ENCODE measurements around the gene ANP32E.
"Not testable (repeated sequence)": the region's sequence is repeated elsewhere in the genome, so short reads cannot be mapped to it uniquely, and the experiment has no call there.

Gene ANP32E

GRCh38 chr1:150214099-150214756 is 21.7 kb downstream of the ANP32E start:
- not testable (repeated sequence) for H3K27me3 ChIP-seq (ENCODE audit: insufficient read depth, low read length); H3K9me3 ChIP-seq (ENCODE audit: low read length); H3K36me3 ChIP-seq (ENCODE audit: insufficient read depth, low read length); H3K4me1 ChIP-seq (ENCODE audit: insufficient read depth, low read length)
- peak overlapping the region; percentile 57 for H3K4me3 ChIP-seq (ENCODE audit: low read length)
- H2AFZ ChIP-seq (ENCODE audit: low read depth, low read length): peak overlapping the region; percentile 97

DNA sequence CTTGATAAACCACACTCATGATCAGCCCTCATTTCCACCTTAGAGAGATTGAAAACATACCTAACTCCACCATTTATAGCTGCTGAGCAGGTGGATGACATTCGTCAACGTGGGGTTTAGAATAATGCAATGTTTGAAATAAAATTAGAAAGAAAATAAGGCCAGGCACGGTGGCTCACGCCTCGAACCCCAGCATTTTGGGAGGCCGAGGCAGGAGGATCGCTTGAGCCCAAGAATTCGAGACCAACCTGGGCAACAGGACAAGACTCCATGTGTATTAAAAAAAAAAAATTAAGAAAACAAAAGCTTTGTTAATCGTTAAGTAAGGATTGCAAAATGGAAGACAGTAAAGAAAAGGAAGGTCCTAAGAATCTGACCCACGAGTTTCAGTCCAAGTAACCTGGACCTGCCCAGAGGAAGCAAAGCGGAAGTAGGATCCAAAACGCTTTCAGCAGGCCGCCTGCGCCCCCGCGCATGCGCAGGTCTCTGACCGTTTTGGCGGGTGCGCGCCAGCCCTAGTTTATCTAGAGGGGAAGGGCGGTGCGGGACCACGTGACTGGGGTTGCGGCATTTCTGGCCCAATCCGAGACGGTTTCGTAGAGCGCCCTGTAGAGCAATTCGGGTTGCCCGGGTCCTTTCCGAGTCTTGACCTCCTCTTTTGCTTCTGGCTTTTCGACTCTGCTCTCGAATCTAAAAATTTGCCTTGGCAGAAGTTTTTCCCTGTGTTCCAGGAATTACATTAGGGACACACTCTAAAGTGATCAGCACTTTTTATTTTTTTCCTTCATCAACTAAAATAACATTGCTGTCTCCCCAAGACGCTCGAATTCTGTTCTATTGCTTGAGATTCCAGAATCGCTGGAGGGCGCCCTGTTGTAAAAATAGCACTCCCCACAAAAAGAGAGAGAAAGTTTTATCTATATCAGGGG is 22.5 kb downstream of the ANP32E start:
- Histone ChIP-seq H2AFZ (ENCODE audit: low read depth, low read length) (peak overlapping the region; percentile 97), H3K4me1 (ENCODE audit: insufficient read depth, low read length) (no peaks in the 10 kb centered on the region), H3K4me3 (ENCODE audit: low read length) (peak overlapping the region; percentile 57), H3K9me3 (ENCODE audit: low read length) (no peaks in the 10 kb centered on the region), H3K27me3 (ENCODE audit: insufficient read depth, low read length) (no peaks in the 10 kb centered on the region), H3K36me3 (ENCODE audit: insufficient read depth, low read length) (no peaks in the 10 kb centered on the region)

DNA sequence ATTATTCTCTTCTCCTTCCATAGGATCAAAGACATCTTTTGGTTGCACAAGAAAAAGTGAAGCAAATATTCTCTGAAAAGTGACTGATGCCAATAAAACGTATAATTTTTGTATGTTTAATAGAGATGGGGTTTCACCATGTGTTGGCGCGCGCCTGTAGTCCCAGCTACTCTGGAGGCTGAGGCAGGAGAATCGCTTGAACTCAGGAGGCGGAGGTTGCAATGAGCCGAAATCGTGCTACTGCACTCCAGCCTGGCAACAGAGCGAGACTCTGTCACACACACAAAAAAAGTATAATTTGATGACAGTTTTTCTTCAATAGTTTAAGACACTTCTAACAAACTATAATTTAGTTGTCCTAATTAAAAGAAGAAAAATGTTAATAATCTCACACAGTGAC is 23.8 kb downstream of the ANP32E start:
- no peaks in the 10 kb centered on the region for H3K27me3 ChIP-seq (ENCODE audit: insufficient read depth, low read length)
- H3K4me1 ChIP-seq (ENCODE audit: insufficient read depth, low read length): no peaks in the 10 kb centered on the region
- no peaks in the 10 kb centered on the region for H3K9me3 ChIP-seq (ENCODE audit: low read length)
- no peaks in the 10 kb centered on the region for H3K36me3 ChIP-seq (ENCODE audit: insufficient read depth, low read length)
- H3K4me3 ChIP-seq (ENCODE audit: low read length): no peak overlapping the region
- H2AFZ ChIP-seq (ENCODE audit: low read depth, low read length): no peak overlapping the region

DNA sequence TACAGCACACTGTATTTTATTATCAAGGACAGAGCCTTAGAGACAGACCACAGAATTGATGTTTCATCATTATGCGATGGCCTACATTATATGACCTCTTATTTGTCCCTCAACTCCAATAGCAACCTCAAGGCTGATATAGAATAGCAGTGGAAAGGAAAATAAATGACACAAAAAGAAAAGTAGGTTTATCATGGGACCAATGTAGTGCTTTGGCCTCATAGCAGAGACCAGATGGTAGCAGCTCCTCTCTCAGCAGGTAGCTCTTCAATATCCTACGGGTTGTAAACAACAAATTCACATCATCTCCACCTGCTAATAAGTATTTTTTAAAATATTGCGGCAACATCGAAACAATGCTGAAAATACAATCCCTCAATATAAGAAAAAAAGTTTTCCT is 25.2 kb downstream of the ANP32E start:
- Histone ChIP-seq H2AFZ (ENCODE audit: low read depth, low read length) (no peak overlapping the region), H3K27me3 (ENCODE audit: insufficient read depth, low read length) (no peaks in the 10 kb centered on the region), H3K36me3 (ENCODE audit: insufficient read depth, low read length) (no peaks in the 10 kb centered on the region), H3K4me1 (ENCODE audit: insufficient read depth, low read length) (no peaks in the 10 kb centered on the region), H3K9me3 (ENCODE audit: low read length) (no peaks in the 10 kb centered on the region), H3K4me3 (ENCODE audit: low read length) (no peak overlapping the region)

GRCh38 chr1:150210091-150210490 is 25.8 kb downstream of the ANP32E start:
- H2AFZ ChIP-seq (ENCODE audit: low read depth, low read length): no peak overlapping the region
- H3K9me3 ChIP-seq (ENCODE audit: low read length): no peaks in the 10 kb centered on the region
- no peaks in the 10 kb centered on the region for H3K4me1 ChIP-seq (ENCODE audit: insufficient read depth, low read length)
- H3K4me3 ChIP-seq (ENCODE audit: low read length): no peak overlapping the region
- no peaks in the 10 kb centered on the region for H3K36me3 ChIP-seq (ENCODE audit: insufficient read depth, low read length)
- H3K27me3 ChIP-seq (ENCODE audit: insufficient read depth, low read length): no peaks in the 10 kb centered on the region

DNA sequence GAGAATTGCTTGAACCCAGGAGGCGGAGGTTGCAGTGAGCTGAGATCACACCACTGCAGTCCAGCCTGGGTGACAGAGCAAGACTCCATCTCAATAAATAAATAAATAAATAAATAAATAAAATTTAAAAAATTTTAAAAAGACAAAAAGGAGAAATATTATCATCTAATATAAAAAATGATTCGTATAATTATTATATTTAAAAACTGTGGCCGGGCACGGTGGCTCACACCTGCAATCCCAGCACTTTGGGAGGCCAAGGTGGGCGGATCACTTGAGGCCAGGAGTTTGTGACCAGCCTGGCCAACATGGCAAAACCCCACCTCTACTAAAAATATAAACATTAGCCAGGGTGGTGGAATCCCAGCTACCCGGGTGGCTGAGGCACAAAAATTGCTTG is 27.5 kb downstream of the ANP32E start:
- H3K4me1 ChIP-seq (ENCODE audit: insufficient read depth, low read length); H3K36me3 ChIP-seq (ENCODE audit: insufficient read depth, low read length); H3K4me3 ChIP-seq (ENCODE audit: low read length); H3K9me3 ChIP-seq (ENCODE audit: low read length); H2AFZ ChIP-seq (ENCODE audit: low read depth, low read length); H3K27me3 ChIP-seq (ENCODE audit: insufficient read depth, low read length): not testable (repeated sequence)

DNA sequence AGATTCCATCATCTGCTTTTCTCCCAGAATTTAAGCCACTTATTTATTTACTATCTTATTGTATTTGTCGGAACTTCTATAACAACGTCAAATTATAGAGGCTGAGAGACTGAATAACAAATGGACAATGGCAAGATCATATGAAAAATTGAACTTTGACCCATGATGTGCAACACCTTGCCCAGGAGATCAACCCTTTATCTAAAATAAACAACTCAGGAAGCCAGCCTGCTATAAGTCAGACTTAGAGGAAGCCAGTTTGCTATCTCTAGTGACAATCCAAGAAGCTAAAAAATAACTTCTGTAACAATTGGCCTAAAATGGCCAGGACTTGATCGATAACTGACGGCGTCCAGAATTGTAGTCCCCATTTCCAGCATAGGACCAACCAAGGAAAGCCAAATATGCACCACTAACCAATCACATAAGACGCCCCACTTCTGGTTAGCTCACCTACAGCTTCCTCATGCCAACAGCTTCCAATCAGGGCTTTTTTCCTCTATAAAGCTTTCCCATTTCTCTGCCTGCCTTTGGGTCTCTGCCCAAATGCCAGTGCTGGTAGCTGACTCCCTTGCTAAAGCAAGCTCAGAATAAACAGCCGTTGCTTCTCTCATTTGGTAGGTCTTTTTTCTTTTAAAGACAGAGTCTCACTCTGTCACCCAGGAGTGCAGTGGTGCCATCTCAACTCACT is 28.5 kb downstream of the ANP32E start:
- no peaks in the 10 kb centered on the region for H3K36me3 ChIP-seq (ENCODE audit: insufficient read depth, low read length)
- no peaks in the 10 kb centered on the region for H3K4me1 ChIP-seq (ENCODE audit: insufficient read depth, low read length)
- H2AFZ ChIP-seq (ENCODE audit: low read depth, low read length): no peak overlapping the region
- no peak overlapping the region for H3K4me3 ChIP-seq (ENCODE audit: low read length)
- H3K9me3 ChIP-seq (ENCODE audit: low read length): no peaks in the 10 kb centered on the region
- no peaks in the 10 kb centered on the region for H3K27me3 ChIP-seq (ENCODE audit: insufficient read depth, low read length)

GRCh38 chr1:150196417-150196816 is 39.5 kb downstream of the ANP32E start:
- H3K9me3 ChIP-seq (ENCODE audit: low read length): no peaks in the 10 kb centered on the region

GRCh38 chr1:150194381-150195031 is 41.4 kb downstream of the ANP32E start:
- Histone ChIP-seq H3K4me3 (ENCODE audit: low read length) (no peak overlapping the region), H3K4me1 (ENCODE audit: insufficient read depth, low read length) (no peaks in the 10 kb centered on the region), H3K9me3 (ENCODE audit: low read length) (no peaks in the 10 kb centered on the region), H2AFZ (ENCODE audit: low read depth, low read length) (no peak overlapping the region), H3K36me3 (ENCODE audit: insufficient read depth, low read length) (no peaks in the 10 kb centered on the region), H3K27me3 (ENCODE audit: insufficient read depth, low read length) (no peaks in the 10 kb centered on the region)

More at GRCh38 chr1:150196417-150196816, 39.5 kb downstream of the ANP32E start:
- no peaks in the 10 kb centered on the region for H3K4me1 ChIP-seq (ENCODE audit: insufficient read depth, low read length)
- no peak overlapping the region for H3K4me3 ChIP-seq (ENCODE audit: low read length)
- H2AFZ ChIP-seq (ENCODE audit: low read depth, low read length): no peak overlapping the region
- no peaks in the 10 kb centered on the region for H3K36me3 ChIP-seq (ENCODE audit: insufficient read depth, low read length)
- no peaks in the 10 kb centered on the region for H3K27me3 ChIP-seq (ENCODE audit: insufficient read depth, low read length)

DNA sequence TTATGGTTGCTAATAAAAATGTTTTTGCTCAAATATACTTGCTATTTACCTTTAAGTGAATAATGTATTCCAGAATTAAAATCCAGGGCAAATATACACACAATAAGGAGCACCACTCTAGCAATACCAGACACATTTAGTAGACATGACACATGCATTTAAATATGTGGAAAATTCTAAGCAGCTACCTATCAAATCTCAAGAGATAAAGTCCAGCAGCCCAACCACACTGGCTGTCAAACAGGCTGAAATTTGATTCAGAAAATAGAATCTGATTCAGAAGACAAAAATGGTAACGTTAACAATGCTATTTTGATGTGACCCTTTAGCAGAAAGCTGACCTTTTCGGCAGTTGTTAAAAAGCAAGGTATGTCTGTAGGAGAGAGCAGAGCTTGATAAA is 43.9 kb downstream of the ANP32E start:
- Histone ChIP-seq H3K9me3 (ENCODE audit: low read length) (no peaks in the 10 kb centered on the region), H3K4me1 (ENCODE audit: insufficient read depth, low read length) (no peaks in the 10 kb centered on the region), H3K27me3 (ENCODE audit: insufficient read depth, low read length) (no peaks in the 10 kb centered on the region), H3K4me3 (ENCODE audit: low read length) (no peak overlapping the region), H2AFZ (ENCODE audit: low read depth, low read length) (no peak overlapping the region), H3K36me3 (ENCODE audit: insufficient read depth, low read length) (no peaks in the 10 kb centered on the region)

- Histone ChIP-seq H3K4me3 (ENCODE audit: low read length) (no peak overlapping the region), H3K27me3 (ENCODE audit: insufficient read depth, low read length) (no peaks in the 10 kb centered on the region), H3K4me1 (ENCODE audit: insufficient read depth, low read length) (peaks cover 8% of the 10 kb centered on the region), H2AFZ (ENCODE audit: low read depth, low read length) (no peak overlapping the region), H3K36me3 (ENCODE audit: insufficient read depth, low read length) (no peaks in the 10 kb centered on the region), H3K9me3 (ENCODE audit: low read length) (no peaks in the 10 kb centered on the region)
Measured at GRCh38 chr1:150187560-150187931, 48.4 kb downstream of the ANP32E start.

DNA sequence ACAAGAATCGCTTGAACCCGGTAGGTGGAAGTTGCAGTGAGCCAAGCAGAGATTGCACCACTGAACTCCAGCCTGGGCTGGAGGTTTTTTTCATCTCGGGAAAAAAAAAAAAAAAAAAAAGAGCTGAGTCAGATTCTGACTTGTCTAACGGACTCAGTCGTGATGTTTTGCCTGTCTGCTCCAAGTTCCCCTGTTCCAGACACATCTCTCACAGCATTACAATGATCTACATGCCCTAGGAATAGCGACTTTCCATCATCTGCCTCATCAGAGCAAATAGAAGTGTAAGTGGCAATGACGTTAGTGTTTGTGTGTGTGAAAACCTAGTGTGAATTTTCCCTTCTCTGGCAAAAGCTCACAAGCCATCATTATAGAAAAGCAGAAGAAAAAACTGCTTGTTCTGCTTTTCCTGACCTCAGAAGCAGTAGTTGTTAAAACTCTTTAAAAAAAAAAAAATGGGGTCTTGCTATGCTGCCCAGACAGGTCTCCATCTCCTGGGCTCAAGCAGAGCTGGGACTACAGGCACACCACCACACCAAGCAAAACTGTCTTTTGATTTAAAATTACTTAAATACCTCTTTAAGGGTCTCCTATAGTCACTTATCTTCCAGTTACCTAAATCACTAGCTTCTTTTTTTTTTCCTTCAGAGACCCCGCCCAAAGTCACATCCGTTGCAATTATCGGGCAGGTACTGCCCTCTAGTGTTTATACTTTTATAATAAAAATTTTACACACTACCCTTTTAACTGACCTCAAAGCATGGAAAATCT is 48.9 kb downstream of the ANP32E start:
- Histone ChIP-seq H3K36me3 (ENCODE audit: insufficient read depth, low read length) (no peaks in the 10 kb centered on the region), H3K4me3 (ENCODE audit: low read length) (no peak overlapping the region), H3K9me3 (ENCODE audit: low read length) (no peaks in the 10 kb centered on the region), H3K27me3 (ENCODE audit: insufficient read depth, low read length) (no peaks in the 10 kb centered on the region), H2AFZ (ENCODE audit: low read depth, low read length) (no peak overlapping the region), H3K4me1 (ENCODE audit: insufficient read depth, low read length) (peaks cover 14% of the 10 kb centered on the region)
